A673 (cell line): Measurements from ENCODE around the gene VENTX. TPM values are rescaled to one million over a fixed set of nuclear protein-coding genes. Genes with fewer than 3 reads are reported as not detected.

Experiments
- BruUV-seq: library from RNA; stranded (reverse); fragments of 400-500 nt; replicated peaks from 2 replicates; lab custom pipeline; 2021; lab: Mats Ljungman, UMichigan
- CTCF ChIA-PET: fragments of 300-600 bp; sonication (Branson Sonifier 250); formaldehyde crosslinking; loops from one replicate; lab custom pipeline; 2022; ENCODE audit warnings: antibody characterized with exemption; lab: Charles Lee
- POLR2A ChIA-PET: fragments of 300-600 bp; sonication (Branson Sonifier 250); formaldehyde crosslinking; loops from one replicate; lab custom pipeline; 2022; ENCODE audit warnings: antibody characterized with exemption; ENCODE audit not compliant: low non-redundant PET; lab: Charles Lee
- DNase-seq: peaks from one replicate; pipeline ENCODE4 v3.0.0-alpha.2; 2015; ENCODE audit warnings: low spot score
- H3K27ac ChIP-seq: fragments of 200-600 bp; sonication (generic); 2 replicates; pipeline ENCODE4 v1.5.1; 2016; ENCODE audit warnings: mixed run types, low read depth, mild to moderate bottlenecking, mixed read lengths, antibody characterized with exemption, low read length; ENCODE audit not compliant: poor library complexity, severe bottlenecking
- H3K27me3 ChIP-seq: fragments of 200-600 bp; sonication (generic); replicated peaks from 2 replicates; pipeline ENCODE4 v1.6.1; 2017; ENCODE audit warnings: mixed run types, low read depth, mild to moderate bottlenecking, mixed read lengths, antibody characterized with exemption, low read length; ENCODE audit not compliant: insufficient read depth, poor library complexity
- H3K36me3 ChIP-seq: fragments of 200-600 bp; sonication (generic); 2 replicates; pipeline ENCODE4 v1.6.1; 2016; ENCODE audit warnings: mixed run types, mild to moderate bottlenecking, mixed read lengths, antibody characterized with exemption, low read length; ENCODE audit not compliant: insufficient read depth, poor library complexity, severe bottlenecking
- H3K4me1 ChIP-seq: fragments of 200-600 bp; sonication (generic); 2 replicates; pipeline ENCODE4 v1.6.1; 2017; ENCODE audit warnings: mixed run types, mild to moderate bottlenecking, mixed read lengths, antibody characterized with exemption, low read length; ENCODE audit not compliant: insufficient read depth, poor library complexity, severe bottlenecking
- H3K4me3 ChIP-seq: fragments of 200-600 bp; sonication (generic); 2 replicates; pipeline ENCODE4 v1.5.1; 2016; ENCODE audit warnings: low read depth, mixed run types, mild to moderate bottlenecking, mixed read lengths, low read length; ENCODE audit not compliant: poor library complexity, severe bottlenecking
- H3K9me3 ChIP-seq: fragments of 200-600 bp; sonication (generic); 2 replicates; pipeline ENCODE4 v1.6.1; 2016; ENCODE audit warnings: mixed run types, low read depth, mild to moderate bottlenecking, mixed read lengths, antibody characterized with exemption, low read length; ENCODE audit not compliant: poor library complexity, severe bottlenecking
- CTCF ChIP-seq: fragments of 300-800, 200-600 bp; sonication (generic); conservative IDR thresholded peaks from 2 replicates; pipeline ENCODE4 v1.5.1; 2017; ENCODE audit warnings: low read depth, mild to moderate bottlenecking, antibody characterized with exemption, low read length, moderate library complexity, mixed read lengths
- EZH2 ChIP-seq: fragments of 200-600 bp; sonication (generic); IDR thresholded peaks from 2 replicates; pipeline ENCODE4 v1.6.1; 2017; ENCODE audit warnings: borderline replicate concordance, low read depth, mild to moderate bottlenecking, mixed read lengths, antibody characterized with exemption, low read length; ENCODE audit not compliant: poor library complexity, severe bottlenecking
- intact Hi-C: fragments of 100-400 bp; cut with micrococcal nuclease; formaldehyde crosslinking; loops from one replicate; pipeline ENCODE4 v1.10.0; 2022; ENCODE audit not compliant: unreplicated experiment
- total RNA-seq: library from RNA; stranded (reverse); gene quantifications from 2 replicates; pipeline ENCODE4 v1.2.3, GENCODE V29; 2021

VENTX gene
- total RNA-seq, 1 experiment from 2014 or later = not detected

- no peaks in the 10 kb centered on the region for H3K4me1 ChIP-seq
- H3K4me3 ChIP-seq = no peak overlapping the region
- DNase-seq = no peak
- intact Hi-C loops = no loop called here
- H3K27me3 ChIP-seq = peaks cover 50% of the 10 kb centered on the region
- ChIA-PET POLR2A (no interaction called here), CTCF (no interaction called here)
- no peaks in the 10 kb centered on the region for H3K36me3 ChIP-seq
- TF ChIP-seq CTCF (no peak), EZH2 (no peak)
- H3K27ac ChIP-seq = no peak overlapping the region
- BruUV-seq = no TSS peak
- H3K9me3 ChIP-seq = no peaks in the 10 kb centered on the region
These were observed 47.9 kb upstream of the VENTX start for GRCh38 chr10:133189726-133190125.

- Histone ChIP-seq H3K4me3 (no peak overlapping the region), H3K27ac (no peak overlapping the region), H3K4me1 (no peaks in the 10 kb centered on the region), H3K36me3 (no peaks in the 10 kb centered on the region), H3K9me3 (no peaks in the 10 kb centered on the region), H3K27me3 (peaks cover 51% of the 10 kb centered on the region)
- DNase-seq = no peak
- no peak for TF ChIP-seq CTCF
- BruUV-seq = no TSS peak
- CTCF ChIA-PET = no interaction called here
- intact Hi-C loops = no loop called here
- POLR2A ChIA-PET = no interaction called here
These were observed 47.4 kb upstream of the VENTX start for GRCh38 chr10:133190225-133190624.

- Histone ChIP-seq H3K36me3 (no peaks in the 10 kb centered on the region), H3K9me3 (no peaks in the 10 kb centered on the region), H3K27me3 (peaks cover 45% of the 10 kb centered on the region), H3K4me1 (no peaks in the 10 kb centered on the region), H3K4me3 (no peak overlapping the region), H3K27ac (no peak overlapping the region)
- no peak for DNase-seq
- intact Hi-C loops = no loop called here
- POLR2A ChIA-PET = no interaction called here
- BruUV-seq = no TSS peak
- CTCF ChIA-PET = no interaction called here
- TF ChIP-seq EZH2 (no peak), CTCF (no peak)
These were observed 46.0 kb upstream of the VENTX start for GRCh38 chr10:133191651-133192050.
